ENCODE data around the gene PSG2.
"Not testable (repeated sequence)": the region's sequence is repeated elsewhere in the genome, so short reads cannot be mapped to it uniquely, and the experiment has no call there.

PSG2 gene

DNA sequence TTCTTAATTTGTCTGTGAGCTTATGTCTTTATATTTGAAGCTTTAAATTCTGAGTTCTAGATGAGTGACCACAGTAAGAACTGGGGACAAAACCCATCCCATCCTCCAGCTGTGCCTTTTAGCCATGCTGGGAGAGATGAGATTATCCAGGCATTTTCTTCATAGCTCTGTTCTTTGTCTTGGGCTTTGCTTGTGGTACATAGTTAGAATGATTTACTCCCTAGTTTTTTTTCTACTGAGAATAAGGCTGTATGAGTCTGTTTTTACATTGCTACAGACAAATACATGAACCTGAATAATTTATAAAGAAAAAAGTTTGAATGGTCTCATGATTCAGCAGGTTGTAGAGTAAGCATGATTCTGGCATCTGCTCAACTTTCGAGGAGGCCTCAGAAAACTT, 24.9 kb upstream of the PSG2 start:
- not testable (repeated sequence) for H3K9me3 ChIP-seq (ENCODE audit: insufficient read depth, low read depth, low read length); H2AFZ ChIP-seq (ENCODE audit: low read length); H3K4me1 ChIP-seq (ENCODE audit: insufficient read depth, low read length, poor library complexity, severe bottlenecking); H3K9me2 ChIP-seq (replicated peaks; ENCODE audit: low read depth, low read length); H3F3A ChIP-seq (ENCODE audit: low read depth); H3K36me3 ChIP-seq (ENCODE audit: insufficient read depth, low read length); H3K27me3 ChIP-seq (ENCODE audit: insufficient read depth, low read length, poor library complexity, severe bottlenecking); H3K79me2 ChIP-seq (ENCODE audit: insufficient read depth, low read length); H3K4me3 ChIP-seq (ENCODE audit: low read length, poor library complexity, severe bottlenecking); H3K9ac ChIP-seq (ENCODE audit: low read depth, low read length, poor library complexity, severe bottlenecking); H3K4me2 ChIP-seq (ENCODE audit: low read depth, low read length, poor library complexity, severe bottlenecking); H4K20me1 ChIP-seq (ENCODE audit: insufficient read depth, low read length, poor library complexity, severe bottlenecking)

DNA sequence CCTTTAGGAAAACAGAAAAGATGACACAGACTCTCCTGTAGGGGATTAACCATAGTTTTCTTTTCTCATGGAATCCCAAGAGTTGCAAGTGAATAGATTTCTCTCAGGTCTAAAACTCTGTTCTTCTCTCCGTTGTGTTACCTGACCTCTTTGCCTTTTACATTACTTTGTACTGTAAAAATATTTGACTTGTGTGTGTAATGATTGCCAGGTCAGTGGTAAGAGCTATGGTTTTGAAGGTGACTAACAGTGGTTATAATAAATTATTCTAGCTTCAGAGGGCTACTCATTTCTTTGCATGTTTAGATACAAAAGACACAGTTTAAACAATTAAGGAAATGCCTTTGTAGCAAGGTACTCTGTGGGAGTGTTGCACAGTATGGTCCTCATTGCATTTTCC, 23.0 kb upstream of the PSG2 start:
- Histone ChIP-seq H4K20me1 (ENCODE audit: insufficient read depth, low read length, poor library complexity, severe bottlenecking) (no peaks in the 10 kb centered on the region), H3K4me3 (ENCODE audit: low read length, poor library complexity, severe bottlenecking) (no peak overlapping the region), H3F3A (ENCODE audit: low read depth) (no peaks in the 10 kb centered on the region), H2AFZ (ENCODE audit: low read length) (no peak overlapping the region), H3K27me3 (ENCODE audit: insufficient read depth, low read length, poor library complexity, severe bottlenecking) (no peaks in the 10 kb centered on the region), H3K9me2 (replicated peaks; ENCODE audit: low read depth, low read length) (no peaks in the 10 kb centered on the region), H3K4me1 (ENCODE audit: insufficient read depth, low read length, poor library complexity, severe bottlenecking) (no peaks in the 10 kb centered on the region), H3K9ac (ENCODE audit: low read depth, low read length, poor library complexity, severe bottlenecking) (no peak overlapping the region), H3K36me3 (ENCODE audit: insufficient read depth, low read length) (no peaks in the 10 kb centered on the region), H3K79me2 (ENCODE audit: insufficient read depth, low read length) (no peaks in the 10 kb centered on the region), H3K9me3 (ENCODE audit: insufficient read depth, low read depth, low read length) (no peaks in the 10 kb centered on the region), H3K4me2 (ENCODE audit: low read depth, low read length, poor library complexity, severe bottlenecking) (no peak overlapping the region)
- TF ChIP-seq, protein P1, sequence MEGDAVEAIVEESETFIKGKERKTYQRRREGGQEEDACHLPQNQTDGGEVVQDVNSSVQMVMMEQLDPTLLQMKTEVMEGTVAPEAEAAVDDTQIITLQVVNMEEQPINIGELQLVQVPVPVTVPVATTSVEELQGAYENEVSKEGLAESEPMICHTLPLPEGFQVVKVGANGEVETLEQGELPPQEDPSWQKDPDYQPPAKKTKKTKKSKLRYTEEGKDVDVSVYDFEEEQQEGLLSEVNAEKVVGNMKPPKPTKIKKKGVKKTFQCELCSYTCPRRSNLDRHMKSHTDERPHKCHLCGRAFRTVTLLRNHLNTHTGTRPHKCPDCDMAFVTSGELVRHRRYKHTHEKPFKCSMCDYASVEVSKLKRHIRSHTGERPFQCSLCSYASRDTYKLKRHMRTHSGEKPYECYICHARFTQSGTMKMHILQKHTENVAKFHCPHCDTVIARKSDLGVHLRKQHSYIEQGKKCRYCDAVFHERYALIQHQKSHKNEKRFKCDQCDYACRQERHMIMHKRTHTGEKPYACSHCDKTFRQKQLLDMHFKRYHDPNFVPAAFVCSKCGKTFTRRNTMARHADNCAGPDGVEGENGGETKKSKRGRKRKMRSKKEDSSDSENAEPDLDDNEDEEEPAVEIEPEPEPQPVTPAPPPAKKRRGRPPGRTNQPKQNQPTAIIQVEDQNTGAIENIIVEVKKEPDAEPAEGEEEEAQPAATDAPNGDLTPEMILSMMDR (conservative IDR thresholded peaks at IDR 0.05; ENCODE audit: low read length) = no peak
- no peak for TF ChIP-seq EZH2phosphoT487 (IDR thresholded peaks at IDR 0.05; ENCODE audit: borderline replicate concordance)

DNA sequence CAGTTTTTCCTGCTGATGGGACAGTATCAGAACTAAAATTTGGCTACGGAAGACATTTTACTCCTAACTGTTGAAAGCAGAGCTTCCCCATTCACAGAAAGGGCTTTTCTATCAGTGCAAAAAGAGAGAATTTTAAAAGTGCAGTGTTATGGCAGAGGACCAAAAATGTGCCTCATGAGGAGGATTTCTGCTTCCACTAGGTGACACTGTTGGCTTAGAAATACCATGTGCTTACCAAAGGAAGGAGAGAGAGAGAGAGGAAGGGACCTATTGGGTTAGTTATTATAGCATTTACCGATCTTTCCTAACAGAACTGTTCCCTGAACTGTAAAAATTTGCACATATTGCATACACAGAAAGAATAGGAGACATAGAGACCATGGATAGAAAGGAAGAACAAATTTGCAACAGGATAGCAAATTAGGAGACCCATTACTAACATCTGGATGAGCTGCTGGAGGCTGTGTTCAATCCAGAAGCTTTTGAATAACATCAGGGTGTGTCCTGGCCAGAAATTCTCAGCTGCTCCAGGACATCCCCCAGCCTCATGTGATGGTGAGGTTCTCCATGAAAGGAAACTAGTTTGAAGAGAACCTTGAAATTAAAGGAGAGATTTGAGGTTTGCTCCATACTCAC, 21.8 kb upstream of the PSG2 start:
- H4K20me1 ChIP-seq (ENCODE audit: insufficient read depth, low read length, poor library complexity, severe bottlenecking); H3K27me3 ChIP-seq (ENCODE audit: insufficient read depth, low read length, poor library complexity, severe bottlenecking); H3K4me1 ChIP-seq (ENCODE audit: insufficient read depth, low read length, poor library complexity, severe bottlenecking); H3K79me2 ChIP-seq (ENCODE audit: insufficient read depth, low read length); H3F3A ChIP-seq (ENCODE audit: low read depth); H3K9me2 ChIP-seq (replicated peaks; ENCODE audit: low read depth, low read length); H3K9ac ChIP-seq (ENCODE audit: low read depth, low read length, poor library complexity, severe bottlenecking); H3K36me3 ChIP-seq (ENCODE audit: insufficient read depth, low read length); H3K4me3 ChIP-seq (ENCODE audit: low read length, poor library complexity, severe bottlenecking); H2AFZ ChIP-seq (ENCODE audit: low read length); H3K9me3 ChIP-seq (ENCODE audit: insufficient read depth, low read depth, low read length); H3K4me2 ChIP-seq (ENCODE audit: low read depth, low read length, poor library complexity, severe bottlenecking): not testable (repeated sequence)
- TF ChIP-seq, protein P1 (conservative IDR thresholded peaks at IDR 0.05; ENCODE audit: low read length) = peak; percentile 53

DNA sequence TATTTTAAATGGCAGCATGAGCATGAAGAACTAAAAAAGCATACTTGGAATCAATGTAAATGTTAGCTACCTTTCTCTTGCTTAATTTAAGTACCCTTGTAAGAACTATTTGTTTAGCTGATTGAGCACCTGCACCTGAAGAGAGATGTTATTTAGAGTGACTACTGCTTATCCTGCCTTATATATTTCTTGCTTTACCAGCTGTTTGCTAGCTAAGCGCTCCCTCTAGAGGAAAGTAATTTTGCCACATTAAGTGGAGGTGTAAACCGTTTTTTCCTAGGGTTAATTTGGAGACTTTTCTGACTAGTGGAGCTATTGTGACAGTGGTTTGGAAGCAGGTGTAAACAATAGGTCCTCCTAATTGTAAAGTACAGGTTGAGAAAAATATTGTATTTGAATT, 19.4 kb upstream of the PSG2 start:
- no peak for TF ChIP-seq EZH2phosphoT487 (IDR thresholded peaks at IDR 0.05; ENCODE audit: borderline replicate concordance)
- TF ChIP-seq, protein P1 (conservative IDR thresholded peaks at IDR 0.05; ENCODE audit: low read length) = no peak
- Histone ChIP-seq H3K4me2 (ENCODE audit: low read depth, low read length, poor library complexity, severe bottlenecking) (no peak overlapping the region), H4K20me1 (ENCODE audit: insufficient read depth, low read length, poor library complexity, severe bottlenecking) (no peaks in the 10 kb centered on the region), H3F3A (ENCODE audit: low read depth) (no peaks in the 10 kb centered on the region), H3K27me3 (ENCODE audit: insufficient read depth, low read length, poor library complexity, severe bottlenecking) (no peaks in the 10 kb centered on the region), H3K36me3 (ENCODE audit: insufficient read depth, low read length) (no peaks in the 10 kb centered on the region), H3K9me3 (ENCODE audit: insufficient read depth, low read depth, low read length) (no peaks in the 10 kb centered on the region), H3K9me2 (replicated peaks; ENCODE audit: low read depth, low read length) (no peaks in the 10 kb centered on the region), H3K79me2 (ENCODE audit: insufficient read depth, low read length) (no peaks in the 10 kb centered on the region), H3K9ac (ENCODE audit: low read depth, low read length, poor library complexity, severe bottlenecking) (no peak overlapping the region), H2AFZ (ENCODE audit: low read length) (no peak overlapping the region), H3K4me1 (ENCODE audit: insufficient read depth, low read length, poor library complexity, severe bottlenecking) (no peaks in the 10 kb centered on the region), H3K4me3 (ENCODE audit: low read length, poor library complexity, severe bottlenecking) (no peak overlapping the region)

DNA sequence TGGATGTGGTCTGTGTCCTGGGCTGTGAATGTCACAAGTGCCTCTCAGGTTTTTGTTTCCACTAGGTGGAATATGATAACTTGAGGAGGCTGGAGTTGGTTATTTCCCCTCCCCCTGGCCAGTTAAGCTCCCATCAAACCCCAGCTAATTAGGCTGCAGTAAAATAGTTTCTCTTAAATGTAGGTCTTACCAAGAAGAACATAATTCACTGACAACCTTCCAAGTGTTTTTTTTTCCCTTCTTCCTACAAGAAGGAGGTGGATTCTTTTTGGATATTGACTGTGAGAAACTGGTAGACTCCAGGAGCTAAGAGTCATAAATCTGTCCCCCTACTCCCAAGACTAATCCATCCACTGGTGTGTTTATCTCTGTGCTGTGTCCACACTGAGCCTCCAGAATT, 15.9 kb upstream of the PSG2 start:
- not testable (repeated sequence) for H3F3A ChIP-seq (ENCODE audit: low read depth); H4K20me1 ChIP-seq (ENCODE audit: insufficient read depth, low read length, poor library complexity, severe bottlenecking); H3K9me3 ChIP-seq (ENCODE audit: insufficient read depth, low read depth, low read length); H3K4me1 ChIP-seq (ENCODE audit: insufficient read depth, low read length, poor library complexity, severe bottlenecking); H3K4me3 ChIP-seq (ENCODE audit: low read length, poor library complexity, severe bottlenecking); H3K79me2 ChIP-seq (ENCODE audit: insufficient read depth, low read length); H3K36me3 ChIP-seq (ENCODE audit: insufficient read depth, low read length); H3K27me3 ChIP-seq (ENCODE audit: insufficient read depth, low read length, poor library complexity, severe bottlenecking); H3K9me2 ChIP-seq (replicated peaks; ENCODE audit: low read depth, low read length); H2AFZ ChIP-seq (ENCODE audit: low read length); H3K9ac ChIP-seq (ENCODE audit: low read depth, low read length, poor library complexity, severe bottlenecking); H3K4me2 ChIP-seq (ENCODE audit: low read depth, low read length, poor library complexity, severe bottlenecking)

Measured in Loucy (cell line).